ENCODE measurements around the gene AUTS2. TPM values are rescaled to one million over a fixed set of nuclear protein-coding genes. Genes with fewer than 3 reads are reported as not detected.

AUTS2 gene
- total and polyA plus RNA-seq, 10 donors, result 6.1 to 54.8 (median 29.1) TPM

- Histone ChIP-seq H3K4me1 (peaks cover 0 to 16% (median 7%) of the 10 kb centered on the region in 6 donors), H3K27ac (no peak overlapping the region)
- intact Hi-C loops (cut with DNase I; ENCODE audit: low total_unique reads), result no loop called here
These were observed 1140.0 kb downstream of the AUTS2 start for GRCh38 chr7:70738151-70738885.

GRCh38 chr7:70739646-70740210 is 1141.5 kb downstream of the AUTS2 start:
- Histone ChIP-seq H3K27ac (no peak overlapping the region), H3K27me3 (replicated peaks in 1 of 7) (no peaks in the 10 kb centered on the region), H3K9me3 (no peaks in the 10 kb centered on the region), H3K4me3 (no peak overlapping the region), H3K36me3 (no peaks in the 10 kb centered on the region), H3K4me1 (peaks cover 0 to 16% (median 7%) of the 10 kb centered on the region in 6 donors)
- WGBS, 5 donors, result 46 to 62% (median 59%) methylated on average over 7 of the region's 7 CpGs
- no peak for DNase-seq
- intact Hi-C loops (cut with DNase I; ENCODE audit: low total_unique reads), result no loop called here
- no peak for TF ChIP-seq POLR2A (IDR thresholded peaks at IDR 0.05)
- no peak for TF ChIP-seq POLR2AphosphoS5 (IDR thresholded peaks at IDR 0.05)
- no peak for TF ChIP-seq CTCF (IDR thresholded peaks at IDR 0.05 in 8 of 11, conservative IDR thresholded peaks at IDR 0.05 in 3 of 11)

More at GRCh38 chr7:70738151-70738885, 1140.0 kb downstream of the AUTS2 start:
- Histone ChIP-seq H3K27me3 (replicated peaks in 1 of 7) (no peaks in the 10 kb centered on the region), H3K36me3 (peaks cover 0 to 6% (median 0%) of the 10 kb centered on the region in 6 donors), H3K4me3 (no peak overlapping the region), H3K9me3 (no peaks in the 10 kb centered on the region)
- DNase-seq, result no peak
- TF ChIP-seq CTCF (IDR thresholded peaks at IDR 0.05 in 8 of 11, conservative IDR thresholded peaks at IDR 0.05 in 3 of 11) (no peak), POLR2AphosphoS5 (IDR thresholded peaks at IDR 0.05) (no peak), POLR2A (IDR thresholded peaks at IDR 0.05) (no peak)
- WGBS, 5 donors, result 73 to 87% (median 82%) methylated on average over 8 of the region's 8 CpGs

GRCh38 chr7:70741666-70742065 is 1143.4 kb downstream of the AUTS2 start:
- no peak overlapping the region for H3K27ac ChIP-seq
- H3K9me3 ChIP-seq, result no peaks in the 10 kb centered on the region
- TF ChIP-seq POLR2A (IDR thresholded peaks at IDR 0.05), result no peak
- H3K27me3 ChIP-seq (replicated peaks in 1 of 7), result no peaks in the 10 kb centered on the region
- 85 to 94% (median 90%) methylated on average over 5 of the region's 5 CpGs for whole genome bisulfite sequencing, 5 donors
- peaks cover 0 to 10% (median 6%) of the 10 kb centered on the region in 6 donors for H3K4me1 ChIP-seq
- no peaks in the 10 kb centered on the region for H3K36me3 ChIP-seq
- no peak overlapping the region for H3K4me3 ChIP-seq
- no peak for DNase-seq
- intact Hi-C loops (cut with DNase I; ENCODE audit: low total_unique reads), result no loop called here

- Histone ChIP-seq H3K27me3 (replicated peaks in 1 of 7) (no peaks in the 10 kb centered on the region), H3K27ac (no peak overlapping the region), H3K36me3 (no peaks in the 10 kb centered on the region), H3K9me3 (no peaks in the 10 kb centered on the region), H3K4me1 (no peaks in the 10 kb centered on the region), H3K4me3 (no peak overlapping the region)
- intact Hi-C loops (cut with DNase I; ENCODE audit: low total_unique reads), result no loop called here
- WGBS, 5 donors, result 60 to 87% (median 76%) methylated on average over 9 of the region's 9 CpGs
- TF ChIP-seq CTCF (IDR thresholded peaks at IDR 0.05 in 8 of 11, conservative IDR thresholded peaks at IDR 0.05 in 3 of 11), result no peak
- no peak for TF ChIP-seq POLR2AphosphoS5 (IDR thresholded peaks at IDR 0.05)
- TF ChIP-seq POLR2A (IDR thresholded peaks at IDR 0.05), result no peak
- no peak for DNase-seq
These were observed 1145.5 kb downstream of the AUTS2 start for GRCh38 chr7:70743531-70744325.

Measured in spleen (tissue), 11 donors.